RWPE1 (cell line): ENCODE measurements around the gene SLC7A7.
"Not testable (repeated sequence)": the region's sequence is repeated elsewhere in the genome, so short reads cannot be mapped to it uniquely, and the experiment has no call there.

Experiments used
- CTCF ChIA-PET: fragments of 350-600 bp; sonication (Branson Sonifier 250); formaldehyde crosslinking; extraction: SDS; loops from one replicate; lab custom pipeline; 2021; lab: Yijun Ruan, JAX
- POLR2A ChIA-PET: fragments of 400-600 bp; formaldehyde crosslinking; extraction: SDS; loops from one replicate; lab custom pipeline; 2020; ENCODE audit warnings: antibody characterized with exemption; ENCODE audit not compliant: low non-redundant PET; lab: Yijun Ruan, JAX
- DNase-seq: peaks from one replicate; pipeline ENCODE4 v3.0.0; 2012; ENCODE audit warnings: low spot score
- H3K27ac ChIP-seq: fragments of 450-650 bp; 2 replicates; pipeline ENCODE4 v1.5.1; 2017
- TF ChIP-seq, protein P1 (sequence below): fragments of 450-650 bp; conservative IDR thresholded peaks from 2 replicates; pipeline ENCODE4 v1.5.1; 2017; ENCODE audit warnings: low read depth, mild to moderate bottlenecking

SLC7A7 gene

GRCh38 chr14:22835505-22835904, 20.3 kb upstream of the SLC7A7 start:
- CTCF ChIA-PET = interaction anchor here (0.6 to 1.2 kb wide), 3 partner anchors 9 to 65 kb away, joined by 3 to 5 read pairs (median 5); no protein-coding TSS in a partner anchor
- TF ChIP-seq, protein P1, sequence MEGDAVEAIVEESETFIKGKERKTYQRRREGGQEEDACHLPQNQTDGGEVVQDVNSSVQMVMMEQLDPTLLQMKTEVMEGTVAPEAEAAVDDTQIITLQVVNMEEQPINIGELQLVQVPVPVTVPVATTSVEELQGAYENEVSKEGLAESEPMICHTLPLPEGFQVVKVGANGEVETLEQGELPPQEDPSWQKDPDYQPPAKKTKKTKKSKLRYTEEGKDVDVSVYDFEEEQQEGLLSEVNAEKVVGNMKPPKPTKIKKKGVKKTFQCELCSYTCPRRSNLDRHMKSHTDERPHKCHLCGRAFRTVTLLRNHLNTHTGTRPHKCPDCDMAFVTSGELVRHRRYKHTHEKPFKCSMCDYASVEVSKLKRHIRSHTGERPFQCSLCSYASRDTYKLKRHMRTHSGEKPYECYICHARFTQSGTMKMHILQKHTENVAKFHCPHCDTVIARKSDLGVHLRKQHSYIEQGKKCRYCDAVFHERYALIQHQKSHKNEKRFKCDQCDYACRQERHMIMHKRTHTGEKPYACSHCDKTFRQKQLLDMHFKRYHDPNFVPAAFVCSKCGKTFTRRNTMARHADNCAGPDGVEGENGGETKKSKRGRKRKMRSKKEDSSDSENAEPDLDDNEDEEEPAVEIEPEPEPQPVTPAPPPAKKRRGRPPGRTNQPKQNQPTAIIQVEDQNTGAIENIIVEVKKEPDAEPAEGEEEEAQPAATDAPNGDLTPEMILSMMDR = no peak
- POLR2A ChIA-PET = no interaction called here
- DNase-seq = no peak
- H3K27ac ChIP-seq = peak overlapping the region; percentile 99; the same call in 1 of the 2 replicates

- ChIA-PET POLR2A (interaction anchor here (0.6 to 0.8 kb wide), 2 partner anchors 9 to 18 kb away, joined by 3 read pairs; no protein-coding TSS in a partner anchor), CTCF (interaction anchor here (0.6 to 2.0 kb wide), 4 partner anchors 23 to 441 kb away, joined by 3 to 7 read pairs (median 4); no protein-coding TSS in a partner anchor)
- TF ChIP-seq, protein P1 = no peak
- H3K27ac ChIP-seq = peak overlapping the region; percentile 76
- no peak for DNase-seq
Observed at GRCh38 chr14:22830443-22831010, 15.3 kb upstream of the SLC7A7 start.

DNA sequence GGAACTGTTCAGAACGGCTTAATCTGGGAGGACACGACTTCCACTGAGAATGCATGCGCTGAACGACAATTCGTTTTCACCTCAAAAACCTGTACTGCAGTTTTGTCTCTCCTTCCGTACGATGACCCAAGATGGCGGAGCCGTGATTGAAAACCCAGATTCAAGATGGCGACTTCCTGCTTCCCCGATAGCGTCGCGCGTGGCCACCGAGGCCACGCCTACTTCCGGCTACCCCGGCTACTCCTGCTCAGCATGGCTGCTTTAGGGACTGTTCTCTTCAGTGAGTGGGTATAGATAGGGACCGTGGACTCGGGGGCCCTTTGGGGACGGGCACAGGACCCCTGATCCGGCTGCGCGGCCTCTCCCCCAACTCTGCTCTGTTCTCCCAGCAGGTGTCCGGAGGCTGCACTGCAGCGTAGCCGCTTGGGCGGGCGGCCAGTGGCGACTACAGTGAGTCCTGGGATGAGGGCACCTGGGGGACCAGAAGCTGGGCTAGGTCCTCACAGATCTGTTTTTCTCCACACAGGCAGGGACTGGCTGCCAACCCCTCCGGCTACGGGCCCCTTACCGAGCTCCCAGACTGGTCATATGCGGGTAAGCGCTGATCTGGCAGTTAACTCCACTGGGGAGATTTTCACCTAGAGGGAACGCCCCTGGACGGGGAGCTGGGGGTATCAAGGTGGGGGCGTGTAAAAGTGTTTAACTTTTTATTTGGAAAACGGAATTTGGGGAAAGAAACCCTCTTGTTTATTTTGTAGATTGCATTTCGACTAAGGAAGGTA, 14.6 kb upstream of the SLC7A7 start, which contains the start of gene MRPL52:
TSS of gene MRPL52 (plus strand) at position 227 of the 782 bp plus-strand sequence. CDS start at position 253, 26 bp downstream.
- ChIA-PET CTCF (interaction anchor here (0.6 to 2.0 kb wide), 3 partner anchors 24 to 441 kb away, joined by 4 to 7 read pairs (median 4); no protein-coding TSS in a partner anchor), POLR2A (interaction anchor here (0.8 kb wide), 1 partner anchor 9 kb away, joined by 3 read pairs; no protein-coding TSS in a partner anchor)
- DNase-seq = peak; percentile 79
- H3K27ac ChIP-seq = peak within 1 kb of the TSS; percentile 76
- TF ChIP-seq, protein P1 = no peak

GRCh38 chr14:22829076-22829660, 13.9 kb upstream of the SLC7A7 start:
- DNase-seq, POLR2A ChIA-PET: not testable (repeated sequence)
- peak overlapping the region; percentile 76 for H3K27ac ChIP-seq
- CTCF ChIA-PET = interaction anchor here (0.7 to 2.0 kb wide), 3 partner anchors 24 to 428 kb away, joined by 3 to 7 read pairs (median 4); no protein-coding TSS in a partner anchor

DNA sequence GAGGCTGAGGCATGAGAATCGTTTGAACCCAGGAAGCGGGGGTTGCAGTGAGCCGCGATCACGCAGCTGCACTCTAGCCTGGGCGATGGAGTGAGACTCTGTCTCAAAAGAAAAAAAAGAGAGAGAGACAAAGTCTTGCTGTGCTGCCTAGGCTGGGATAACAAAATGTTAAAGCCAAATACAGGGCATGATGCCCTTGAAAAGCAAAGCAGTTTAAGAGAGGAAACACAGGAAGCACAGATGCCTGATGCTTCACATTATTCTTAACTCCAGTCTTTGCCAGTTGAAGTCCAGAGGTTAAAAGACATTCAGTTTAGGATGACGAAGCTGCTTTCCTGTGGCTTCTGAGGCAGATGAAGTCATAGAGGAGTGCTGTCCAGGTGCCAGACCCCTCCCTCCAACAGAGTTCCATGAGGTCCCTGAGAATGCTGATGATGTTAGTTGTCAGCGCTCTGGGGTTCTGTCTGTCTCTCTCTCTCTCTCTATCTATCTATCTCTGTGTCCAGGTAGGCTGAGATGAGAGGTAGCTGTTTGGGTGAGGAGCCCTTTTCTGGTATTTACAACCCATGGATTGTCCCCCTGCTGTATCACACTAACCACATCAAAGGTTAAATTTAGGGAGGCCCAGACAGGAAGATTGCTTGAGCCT, 9.6 kb upstream of the SLC7A7 start:
- peak; percentile 80 for DNase-seq
- POLR2A ChIA-PET = no interaction called here
- peak overlapping the region; percentile 83 for H3K27ac ChIP-seq
- TF ChIP-seq, protein P1 = no peak
- CTCF ChIA-PET = interaction anchor here (1.2 kb wide), 1 partner anchor 28 kb away, joined by 5 read pairs; no protein-coding TSS in a partner anchor

DNA sequence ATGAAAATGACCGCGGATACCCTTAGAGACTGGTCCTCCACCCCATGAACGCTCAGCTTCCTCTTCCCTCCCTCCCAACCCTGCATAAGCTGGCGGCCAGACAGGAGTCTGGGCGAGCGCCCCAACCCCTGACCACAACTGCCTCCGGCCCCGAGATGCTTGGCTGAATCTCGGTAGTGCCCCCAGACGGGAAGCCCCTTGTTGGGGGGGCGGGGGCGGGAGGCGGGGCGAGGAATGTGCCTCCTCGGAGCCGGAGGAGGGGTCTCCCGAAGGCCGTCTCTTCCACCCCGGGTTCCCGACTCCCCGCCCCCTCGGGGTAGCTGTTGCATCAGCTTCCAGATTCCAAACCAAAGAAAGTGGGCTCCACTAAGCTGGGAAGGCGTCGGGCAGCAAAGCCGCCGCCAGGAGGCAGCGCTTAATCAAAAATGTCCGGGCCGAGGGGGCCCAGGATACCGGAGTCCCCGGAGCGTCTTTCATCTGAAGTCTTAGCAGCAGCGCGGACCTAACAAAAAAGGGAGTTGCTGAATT, 7.4 kb upstream of the SLC7A7 start:
- peak overlapping the region; percentile 61 for H3K27ac ChIP-seq

More for the DNA sequence above, 7.4 kb upstream of the SLC7A7 start:
- ChIA-PET CTCF (interaction anchor here (0.6 to 2.4 kb wide), 13 partner anchors 13 to 266 kb away, joined by 3 to 37 read pairs (median 4); partner anchors contain the start of gene AJUBA), POLR2A (interaction anchor here (0.5 kb wide), 1 partner anchor 8 kb away, joined by 3 read pairs; no protein-coding TSS in a partner anchor)
- TF ChIP-seq, protein P1 = peak; percentile 76
- no peak for DNase-seq
